ENCODE data around the gene NDUFA6.

DNA sequence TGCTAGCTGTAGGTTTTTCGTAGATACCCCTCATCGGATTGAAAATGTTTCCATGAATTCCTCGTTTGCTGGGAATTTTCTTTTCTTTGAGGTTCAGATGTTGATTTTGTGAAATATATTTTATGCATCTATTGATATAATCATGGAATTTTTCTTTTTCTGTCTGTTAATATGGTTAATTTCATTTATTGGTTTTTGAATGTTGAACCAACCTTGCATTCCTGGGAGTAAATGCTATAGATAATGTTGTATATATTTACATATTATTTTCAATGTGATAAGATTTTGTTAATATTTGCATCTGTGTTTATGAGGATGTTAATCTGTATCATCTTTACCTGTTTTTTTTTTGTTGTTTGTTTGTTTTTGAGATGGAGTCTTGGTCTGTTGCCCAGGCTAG, 10.6 kb upstream of the NDUFA6 start:
- TF ChIP-seq POLR2AphosphoS5 (IDR thresholded peaks at IDR 0.05): no peak
- TF ChIP-seq, protein P1, sequence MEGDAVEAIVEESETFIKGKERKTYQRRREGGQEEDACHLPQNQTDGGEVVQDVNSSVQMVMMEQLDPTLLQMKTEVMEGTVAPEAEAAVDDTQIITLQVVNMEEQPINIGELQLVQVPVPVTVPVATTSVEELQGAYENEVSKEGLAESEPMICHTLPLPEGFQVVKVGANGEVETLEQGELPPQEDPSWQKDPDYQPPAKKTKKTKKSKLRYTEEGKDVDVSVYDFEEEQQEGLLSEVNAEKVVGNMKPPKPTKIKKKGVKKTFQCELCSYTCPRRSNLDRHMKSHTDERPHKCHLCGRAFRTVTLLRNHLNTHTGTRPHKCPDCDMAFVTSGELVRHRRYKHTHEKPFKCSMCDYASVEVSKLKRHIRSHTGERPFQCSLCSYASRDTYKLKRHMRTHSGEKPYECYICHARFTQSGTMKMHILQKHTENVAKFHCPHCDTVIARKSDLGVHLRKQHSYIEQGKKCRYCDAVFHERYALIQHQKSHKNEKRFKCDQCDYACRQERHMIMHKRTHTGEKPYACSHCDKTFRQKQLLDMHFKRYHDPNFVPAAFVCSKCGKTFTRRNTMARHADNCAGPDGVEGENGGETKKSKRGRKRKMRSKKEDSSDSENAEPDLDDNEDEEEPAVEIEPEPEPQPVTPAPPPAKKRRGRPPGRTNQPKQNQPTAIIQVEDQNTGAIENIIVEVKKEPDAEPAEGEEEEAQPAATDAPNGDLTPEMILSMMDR (IDR thresholded peaks at IDR 0.05): no peak
- TF ChIP-seq POLR2A (IDR thresholded peaks at IDR 0.05): no peak
